Neuronal stem cell (in vitro differentiated cells): ENCODE results near the gene MXRA8.

Experiments used
- DNase-seq: peaks from one replicate; pipeline ENCODE4 v3.0.0-alpha.2; 2013; ENCODE audit warnings: low spot score
- H2AFZ ChIP-seq: one replicate; pipeline ENCODE4 v1.6.1; 2013; ENCODE audit warnings: mild to moderate bottlenecking, low read length, inconsistent platforms
- H2AK5ac ChIP-seq: 2 replicates; pipeline ENCODE4 v1.6.1; 2013; ENCODE audit warnings: low read depth, mild to moderate bottlenecking, inconsistent platforms, low read length, moderate library complexity, mixed read lengths
- H2BK120ac ChIP-seq: 2 replicates; pipeline ENCODE4 v1.6.1; 2013; ENCODE audit warnings: low read depth, mild to moderate bottlenecking, inconsistent platforms, low read length, moderate library complexity, mixed read lengths
- H2BK12ac ChIP-seq: one replicate; pipeline ENCODE4 v1.6.1; 2013; ENCODE audit warnings: low read length, inconsistent platforms
- H2BK15ac ChIP-seq: 2 replicates; pipeline ENCODE4 v1.6.1; 2013; ENCODE audit warnings: mild to moderate bottlenecking, low read length, inconsistent platforms, mixed read lengths
- H2BK5ac ChIP-seq: one replicate; pipeline ENCODE4 v1.6.1; 2013; ENCODE audit warnings: inconsistent platforms, mild to moderate bottlenecking, low read length, moderate library complexity
- H3K14ac ChIP-seq: one replicate; pipeline ENCODE4 v1.6.1; 2013; ENCODE audit warnings: low read length, inconsistent platforms
- H3K18ac ChIP-seq: 2 replicates; pipeline ENCODE4 v1.6.1; 2013; ENCODE audit warnings: low read length, inconsistent platforms
- H3K23ac ChIP-seq: 2 replicates; pipeline ENCODE4 v1.6.1; 2013; ENCODE audit warnings: low read depth, mild to moderate bottlenecking, mixed read lengths, low read length, inconsistent platforms; ENCODE audit not compliant: poor library complexity
- H3K27ac ChIP-seq: replicated peaks from 3 replicates; pipeline ENCODE4 v1.5.1; 2013; ENCODE audit warnings: low read length, inconsistent platforms
- H3K27me3 ChIP-seq, 3 experiments: 2 replicates each; pipeline ENCODE4 v1.6.1; 2013; ENCODE audit warnings: low read length in 3 of 3, mild to moderate bottlenecking in 2 of 3, inconsistent platforms in 1 of 3, low read depth in 1 of 3, mixed read lengths in 1 of 3, moderate library complexity in 1 of 3; ENCODE audit not compliant: control insufficient read depth in 3 of 3, insufficient read depth in 3 of 3
- H3K36me3 ChIP-seq, 2 donors: replicated peaks in 1 of 2; 2 replicates each; pipeline ENCODE4 v1.6.1; 2013; ENCODE audit warnings: low read length in 2 of 2; ENCODE audit not compliant: control insufficient read depth in 2 of 2, insufficient read depth in 2 of 2
- H3K4ac ChIP-seq: 2 replicates; pipeline ENCODE4 v1.6.1; 2013; ENCODE audit warnings: inconsistent platforms, mild to moderate bottlenecking, low read length, moderate library complexity
- H3K4me1 ChIP-seq, 2 donors: 1 replicate in 1 of 2; 2 replicates in 1 of 2; pipeline ENCODE4 v1.6.1; 2013; ENCODE audit warnings: low read length in 2 of 2, low read depth in 1 of 2; ENCODE audit not compliant: control insufficient read depth in 2 of 2, insufficient read depth in 1 of 2
- H3K4me2 ChIP-seq: one replicate; pipeline ENCODE4 v1.6.1; 2013; ENCODE audit warnings: mild to moderate bottlenecking, low read length, inconsistent platforms; ENCODE audit not compliant: insufficient read depth, poor library complexity, severe bottlenecking
- H3K4me3 ChIP-seq, 2 donors: 2 replicates each; pipeline ENCODE4 v1.5.1; 2013; ENCODE audit warnings: low read length in 2 of 2, mild to moderate bottlenecking in 2 of 2, inconsistent platforms in 1 of 2, moderate library complexity in 1 of 2
- H3K79me1 ChIP-seq: one replicate; pipeline ENCODE4 v1.6.1; 2013; ENCODE audit warnings: low read depth, mild to moderate bottlenecking, inconsistent platforms, low read length, moderate library complexity
- H3K9ac ChIP-seq: one replicate; pipeline ENCODE4 v1.6.1; 2013; ENCODE audit warnings: mild to moderate bottlenecking, low read depth, low read length, inconsistent platforms; ENCODE audit not compliant: poor library complexity
- H3K9me3 ChIP-seq, 2 donors: replicated peaks in 1 of 2; 2 replicates each; pipeline versions ENCODE3 to v1.6.1; 2013; ENCODE audit warnings: low read length in 2 of 2, mild to moderate bottlenecking in 2 of 2, inconsistent platforms in 1 of 2, low read depth in 1 of 2, mixed read lengths in 1 of 2, moderate library complexity in 1 of 2; ENCODE audit not compliant: control insufficient read depth in 2 of 2, insufficient read depth in 1 of 2
- H4K8ac ChIP-seq: one replicate; pipeline ENCODE4 v1.6.1; 2013; ENCODE audit warnings: low read depth, mild to moderate bottlenecking, inconsistent platforms, low read length, moderate library complexity
- H4K91ac ChIP-seq: one replicate; pipeline ENCODE4 v1.6.1; 2013; ENCODE audit warnings: low read length, low read depth, mild to moderate bottlenecking, inconsistent platforms; ENCODE audit not compliant: poor library complexity
- WGBS, 2 donors: extraction: QIAGEN DNeasy Blood & Tissue Kit; methylation state at CpG; one replicate each; pipeline ENCODE4 v1.1.7; 2013; ENCODE audit warnings: missing lambda C conversion rate in 2 of 2, mixed read lengths in 1 of 2; ENCODE audit not compliant: insufficient read length in 2 of 2, insufficient replicate concordance in 1 of 2; ENCODE audit errors: extremely low coverage in 2 of 2; 5-methylcytosine and 5-hydroxymethylcytosine counted together

MXRA8 gene

DNA sequence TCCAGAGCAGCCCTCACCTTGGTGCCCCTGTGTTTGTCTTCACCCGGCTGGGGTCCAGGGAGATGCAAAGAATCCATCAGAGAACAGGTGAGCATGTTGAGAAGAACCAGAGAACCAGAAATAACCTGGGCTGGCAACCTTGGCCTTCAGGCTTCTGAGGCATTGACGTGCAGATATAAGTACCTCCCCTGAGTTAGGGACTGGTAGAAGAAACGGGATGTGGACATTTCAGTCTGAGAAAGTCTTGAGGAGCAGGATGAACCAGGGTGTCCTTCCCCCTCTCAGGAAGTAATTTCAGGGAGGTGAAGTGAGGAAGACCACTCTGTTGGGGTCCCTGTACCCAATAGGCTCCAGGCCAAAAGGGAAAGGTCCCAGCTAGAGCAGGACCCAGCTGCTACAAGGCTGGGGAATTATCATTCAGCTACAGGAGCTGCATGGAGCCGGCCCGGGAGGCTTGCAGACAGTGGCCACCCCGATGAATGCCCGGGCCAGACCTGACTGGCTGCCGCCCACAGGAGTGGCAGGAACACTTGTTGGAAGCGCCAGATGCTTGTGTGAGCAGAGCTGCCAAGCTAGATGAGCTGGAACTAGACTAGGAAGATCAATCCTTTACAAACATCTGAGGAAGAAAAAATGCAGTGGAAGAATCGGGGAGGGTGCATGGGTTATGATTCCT is 18.3 kb upstream of the MXRA8 start:
- no peak overlapping the region for H4K91ac ChIP-seq
- no CpG with 5 or more reads among the region's 10 CpGs for WGBS, 2 donors
- H3K14ac ChIP-seq, result no peak overlapping the region
- peak overlapping the region; percentile 26 for H2BK5ac ChIP-seq
- no peak overlapping the region for H4K8ac ChIP-seq
- H3K18ac ChIP-seq, result no peak overlapping the region
- peaks cover 13 to 16% of the 10 kb centered on the region in 2 donors for H3K4me1 ChIP-seq
- peaks cover 10 to 22% of the 10 kb centered on the region in 2 donors for H3K36me3 ChIP-seq
- no peak overlapping the region for H2AK5ac ChIP-seq
- H2BK12ac ChIP-seq, result no peak overlapping the region
- no peak overlapping the region for H3K4ac ChIP-seq
- no peak overlapping the region for H2AFZ ChIP-seq
- no peak overlapping the region for H3K23ac ChIP-seq
- peaks cover 0 to under 1% of the 10 kb centered on the region in 2 donors for H3K9me3 ChIP-seq
- no peak for DNase-seq
- H3K27ac ChIP-seq, result no peak overlapping the region
- peaks cover 20% of the 10 kb centered on the region for H3K79me1 ChIP-seq
- H2BK120ac ChIP-seq, result no peak overlapping the region
- H3K27me3 ChIP-seq, result no peaks in the 10 kb centered on the region
- no peak overlapping the region for H2BK15ac ChIP-seq
- H3K4me2 ChIP-seq, result no peak overlapping the region
- peak overlapping the region in 1 of 2 donors; percentile 95 for H3K4me3 ChIP-seq
- H3K9ac ChIP-seq, result no peak overlapping the region

DNA sequence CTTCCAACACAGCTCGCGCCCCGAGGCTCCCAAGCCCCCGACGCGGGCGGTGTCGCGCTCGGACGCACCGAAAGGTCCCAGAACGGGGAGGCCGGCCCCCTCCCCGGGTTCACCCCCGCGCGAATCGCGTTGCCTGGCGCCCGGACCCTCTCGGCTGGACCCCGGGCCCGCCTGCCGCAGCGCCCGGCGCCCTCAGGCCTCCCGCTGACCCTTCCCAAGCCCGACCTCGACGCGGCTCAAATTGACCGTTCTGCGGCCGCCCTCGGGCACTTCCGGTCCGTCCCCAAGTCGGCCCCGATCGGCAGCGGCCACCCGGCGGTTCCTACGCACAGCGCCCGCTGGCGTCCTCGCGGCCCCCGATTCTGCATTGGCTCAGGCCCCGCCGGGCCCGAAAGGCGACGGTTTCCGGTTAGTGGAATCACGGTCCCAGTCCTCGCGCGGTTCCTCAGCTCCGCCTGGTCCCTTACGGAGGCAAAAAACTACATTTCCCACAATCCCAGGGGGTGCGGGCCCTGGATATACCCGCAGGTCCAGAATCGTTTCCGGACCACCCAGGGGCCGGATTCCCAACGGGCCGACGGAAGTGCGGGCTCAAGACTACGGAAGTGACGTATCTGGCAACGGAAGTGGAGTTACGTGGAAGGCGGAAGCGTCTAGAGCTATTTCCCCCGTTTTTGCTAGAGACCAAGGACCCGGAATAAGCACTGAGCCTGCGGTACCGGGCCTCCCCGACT is 16.7 kb upstream of the MXRA8 start, which contains the start of gene AURKAIP1:
AURKAIP1 (minus strand) TSS at position 279 of the 734 bp plus-strand sequence. CDS start 451 bp downstream, outside the sequence.
- H3K4me2 ChIP-seq, result peak within 1 kb of the TSS; percentile 96
- H3K4me3 ChIP-seq, result peak within 1 kb of the TSS; percentile 95 to 98
- peak within 1 kb of the TSS; percentile 98 for H3K23ac ChIP-seq
- peak within 1 kb of the TSS; percentile 81 for H2BK15ac ChIP-seq
- peak within 1 kb of the TSS; percentile 88 for H2AFZ ChIP-seq
- no peaks in the 10 kb centered on the region for H3K9me3 ChIP-seq
- H2BK12ac ChIP-seq, result no peak within 1 kb of the TSS
- peak; percentile 99 for DNase-seq
- peak within 1 kb of the TSS; percentile 91 for H2BK120ac ChIP-seq
- no peak within 1 kb of the TSS for H4K91ac ChIP-seq
- H2BK5ac ChIP-seq, result peak within 1 kb of the TSS; percentile 87
- H4K8ac ChIP-seq, result no peak within 1 kb of the TSS
- H3K27me3 ChIP-seq, result no peaks in the 10 kb centered on the region
- H3K18ac ChIP-seq, result peak within 1 kb of the TSS; percentile 97
- peaks cover 13 to 17% of the 10 kb centered on the region in 2 donors for H3K4me1 ChIP-seq
- H3K79me1 ChIP-seq, result peaks cover 26% of the 10 kb centered on the region
- no peak within 1 kb of the TSS for H3K4ac ChIP-seq
- peak within 1 kb of the TSS; percentile 78 for H3K27ac ChIP-seq
- peak within 1 kb of the TSS; percentile 94 for H3K9ac ChIP-seq
- H2AK5ac ChIP-seq, result peak within 1 kb of the TSS; percentile 95
- H3K14ac ChIP-seq, result peak within 1 kb of the TSS; percentile 82
- H3K36me3 ChIP-seq, result peaks cover 14 to 15% of the 10 kb centered on the region in 2 donors
- no CpG with 5 or more reads among the region's 85 CpGs for WGBS, 2 donors

DNA sequence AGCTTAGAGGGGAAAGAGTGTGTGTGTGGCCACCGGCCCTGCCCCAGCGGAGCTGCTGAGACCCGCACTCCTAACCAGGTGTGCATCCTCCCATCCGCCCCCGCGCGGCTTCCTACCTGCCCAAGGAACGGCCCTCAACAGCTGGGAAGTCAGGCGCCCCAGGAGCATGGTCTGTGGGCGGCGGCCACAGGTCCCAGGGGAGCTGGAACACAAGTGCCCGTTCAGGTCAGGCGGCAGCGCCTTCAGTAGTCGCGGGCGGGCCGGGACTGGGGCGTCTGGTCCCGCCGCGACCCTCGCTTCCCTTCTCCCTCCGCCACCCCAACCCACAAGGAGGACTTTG is 16.2 kb upstream of the MXRA8 start:
- Histone ChIP-seq H3K4me2 (peak overlapping the region; percentile 96), H2BK12ac (no peak overlapping the region), H3K4me3 (peak overlapping the region; percentile 95 to 98), H3K27ac (peak overlapping the region; percentile 78), H3K4ac (no peak overlapping the region), H2AFZ (peak overlapping the region; percentile 88), H3K18ac (peak overlapping the region; percentile 97), H2BK120ac (peak overlapping the region; percentile 91), H3K23ac (peak overlapping the region; percentile 98), H2BK15ac (peak overlapping the region; percentile 81), H2BK5ac (peak overlapping the region; percentile 87), H2AK5ac (peak overlapping the region; percentile 95), H3K9me3 (no peaks in the 10 kb centered on the region), H4K91ac (no peak overlapping the region), H3K79me1 (peaks cover 26% of the 10 kb centered on the region), H3K9ac (peak overlapping the region; percentile 94), H4K8ac (no peak overlapping the region), H3K27me3 (no peaks in the 10 kb centered on the region), H3K4me1 (peaks cover 13 to 17% of the 10 kb centered on the region in 2 donors), H3K36me3 (peaks cover 14 to 15% of the 10 kb centered on the region in 2 donors), H3K14ac (peak overlapping the region; percentile 82)
- whole genome bisulfite sequencing, 2 donors, result no CpG with 5 or more reads among the region's 24 CpGs
- DNase-seq, result no peak
